ENCODE data around the gene VANGL1. TPM values are rescaled to one million over a fixed set of nuclear protein-coding genes. Genes with fewer than 3 reads are reported as not detected.

Gene VANGL1
- total and polyA plus RNA-seq, 2 of the 13 experiments (the other 11 are each of a cell fraction or from before 2014, with no cell fraction given): 5.3 to 9.4 TPM

DNA sequence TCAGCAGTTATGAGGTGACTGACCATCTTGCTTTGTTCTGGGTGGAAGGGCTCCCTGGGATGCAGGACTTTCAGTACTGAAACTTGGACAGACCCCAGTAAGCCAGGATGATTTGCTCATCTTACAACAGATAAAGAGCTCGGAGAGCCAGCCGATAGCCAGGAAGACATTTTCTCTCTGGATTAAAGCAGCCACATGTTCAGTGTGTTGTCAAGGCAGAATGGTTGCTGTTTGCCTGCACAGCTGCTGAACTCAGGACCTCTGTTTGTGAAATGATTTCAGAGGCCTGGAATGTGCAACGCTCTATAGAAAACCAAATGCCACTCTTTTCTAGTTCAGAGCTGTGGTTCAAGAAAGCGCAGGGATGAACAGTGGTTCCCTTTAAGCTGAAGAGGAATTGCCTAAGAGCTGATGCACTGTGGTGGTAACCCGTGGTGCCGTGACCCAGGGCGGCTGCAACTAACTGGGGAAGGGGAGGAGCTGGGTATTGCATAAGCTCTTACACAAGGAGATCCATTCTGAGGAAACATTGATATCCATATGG lies 86.0 kb downstream of the VANGL1 start (continued):
- TF ChIP-seq, protein P1, sequence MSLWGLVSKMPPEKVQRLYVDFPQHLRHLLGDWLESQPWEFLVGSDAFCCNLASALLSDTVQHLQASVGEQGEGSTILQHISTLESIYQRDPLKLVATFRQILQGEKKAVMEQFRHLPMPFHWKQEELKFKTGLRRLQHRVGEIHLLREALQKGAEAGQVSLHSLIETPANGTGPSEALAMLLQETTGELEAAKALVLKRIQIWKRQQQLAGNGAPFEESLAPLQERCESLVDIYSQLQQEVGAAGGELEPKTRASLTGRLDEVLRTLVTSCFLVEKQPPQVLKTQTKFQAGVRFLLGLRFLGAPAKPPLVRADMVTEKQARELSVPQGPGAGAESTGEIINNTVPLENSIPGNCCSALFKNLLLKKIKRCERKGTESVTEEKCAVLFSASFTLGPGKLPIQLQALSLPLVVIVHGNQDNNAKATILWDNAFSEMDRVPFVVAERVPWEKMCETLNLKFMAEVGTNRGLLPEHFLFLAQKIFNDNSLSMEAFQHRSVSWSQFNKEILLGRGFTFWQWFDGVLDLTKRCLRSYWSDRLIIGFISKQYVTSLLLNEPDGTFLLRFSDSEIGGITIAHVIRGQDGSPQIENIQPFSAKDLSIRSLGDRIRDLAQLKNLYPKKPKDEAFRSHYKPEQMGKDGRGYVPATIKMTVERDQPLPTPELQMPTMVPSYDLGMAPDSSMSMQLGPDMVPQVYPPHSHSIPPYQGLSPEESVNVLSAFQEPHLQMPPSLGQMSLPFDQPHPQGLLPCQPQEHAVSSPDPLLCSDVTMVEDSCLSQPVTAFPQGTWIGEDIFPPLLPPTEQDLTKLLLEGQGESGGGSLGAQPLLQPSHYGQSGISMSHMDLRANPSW (CRISPR knock-in tag; IDR thresholded peaks at IDR 0.05; ENCODE audit: borderline replicate concordance): no peak
- TF ChIP-seq GTF3A (CRISPR knock-in tag; conservative IDR thresholded peaks at IDR 0.05) (no peak), HOXA5 (CRISPR knock-in tag; IDR thresholded peaks at IDR 0.05) (no peak), NCOA2 (CRISPR knock-in tag; IDR thresholded peaks at IDR 0.05) (peak; percentile 56; the same call in 1 of the 2 replicates), SOX13 (IDR thresholded peaks at IDR 0.05) (no peak), SOX13 (CRISPR knock-in tag; conservative IDR thresholded peaks at IDR 0.05 in 1 of 2, IDR thresholded peaks at IDR 0.05 in 1 of 2) (peak in 1 of 2 experiments; percentile 41; a peak in 1 of 4 replicates), SP4 (CRISPR knock-in tag; IDR thresholded peaks at IDR 0.05) (no peak), ISL2 (CRISPR knock-in tag; IDR thresholded peaks at IDR 0.05) (0 out of 2 replicates have a peak, but pooled peaks have one; percentile 13), RARG (CRISPR knock-in tag; IDR thresholded peaks at IDR 0.05; ENCODE audit: low read depth) (no peak), ZSCAN12 (CRISPR knock-in tag; IDR thresholded peaks at IDR 0.05) (no peak), TAF1 (CRISPR knock-in tag; IDR thresholded peaks at IDR 0.05) (no peak), AFF4 (CRISPR knock-in tag; IDR thresholded peaks at IDR 0.05) (no peak), ZNF205 (CRISPR knock-in tag; IDR thresholded peaks at IDR 0.05) (no peak), RFXANK (CRISPR knock-in tag; IDR thresholded peaks at IDR 0.05) (no peak), ARNT (IDR thresholded peaks at IDR 0.05) (no peak), DR1 (CRISPR knock-in tag; IDR thresholded peaks at IDR 0.05) (no peak), ZNF235 (CRISPR knock-in tag; IDR thresholded peaks at IDR 0.05; ENCODE audit: borderline replicate concordance) (no peak)
- TF ChIP-seq, protein P2, sequence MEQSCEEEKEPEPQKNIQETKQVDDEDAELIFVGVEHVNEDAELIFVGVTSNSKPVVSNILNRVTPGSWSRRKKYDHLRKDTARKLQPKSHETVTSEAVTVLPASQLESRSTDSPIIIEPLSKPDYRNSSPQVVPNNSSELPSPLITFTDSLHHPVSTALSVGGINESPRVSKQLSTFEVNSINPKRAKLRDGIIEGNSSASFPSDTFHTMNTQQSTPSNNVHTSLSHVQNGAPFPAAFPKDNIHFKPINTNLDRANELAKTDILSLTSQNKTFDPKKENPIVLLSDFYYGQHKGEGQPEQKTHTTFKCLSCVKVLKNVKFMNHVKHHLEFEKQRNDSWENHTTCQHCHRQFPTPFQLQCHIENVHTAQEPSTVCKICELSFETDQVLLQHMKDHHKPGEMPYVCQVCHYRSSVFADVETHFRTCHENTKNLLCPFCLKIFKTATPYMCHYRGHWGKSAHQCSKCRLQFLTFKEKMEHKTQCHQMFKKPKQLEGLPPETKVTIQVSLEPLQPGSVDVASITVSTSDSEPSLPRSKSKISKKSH (CRISPR knock-in tag; IDR thresholded peaks at IDR 0.05; ENCODE audit: borderline replicate concordance): no peak
- TF ChIP-seq, protein P3, sequence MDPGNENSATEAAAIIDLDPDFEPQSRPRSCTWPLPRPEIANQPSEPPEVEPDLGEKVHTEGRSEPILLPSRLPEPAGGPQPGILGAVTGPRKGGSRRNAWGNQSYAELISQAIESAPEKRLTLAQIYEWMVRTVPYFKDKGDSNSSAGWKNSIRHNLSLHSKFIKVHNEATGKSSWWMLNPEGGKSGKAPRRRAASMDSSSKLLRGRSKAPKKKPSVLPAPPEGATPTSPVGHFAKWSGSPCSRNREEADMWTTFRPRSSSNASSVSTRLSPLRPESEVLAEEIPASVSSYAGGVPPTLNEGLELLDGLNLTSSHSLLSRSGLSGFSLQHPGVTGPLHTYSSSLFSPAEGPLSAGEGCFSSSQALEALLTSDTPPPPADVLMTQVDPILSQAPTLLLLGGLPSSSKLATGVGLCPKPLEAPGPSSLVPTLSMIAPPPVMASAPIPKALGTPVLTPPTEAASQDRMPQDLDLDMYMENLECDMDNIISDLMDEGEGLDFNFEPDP (CRISPR knock-in tag; conservative IDR thresholded peaks at IDR 0.05): no peak
- TF ChIP-seq, protein P4, sequence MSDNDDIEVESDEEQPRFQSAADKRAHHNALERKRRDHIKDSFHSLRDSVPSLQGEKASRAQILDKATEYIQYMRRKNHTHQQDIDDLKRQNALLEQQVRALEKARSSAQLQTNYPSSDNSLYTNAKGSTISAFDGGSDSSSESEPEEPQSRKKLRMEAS (IDR thresholded peaks at IDR 0.05): no peak
- TF ChIP-seq, protein P5, sequence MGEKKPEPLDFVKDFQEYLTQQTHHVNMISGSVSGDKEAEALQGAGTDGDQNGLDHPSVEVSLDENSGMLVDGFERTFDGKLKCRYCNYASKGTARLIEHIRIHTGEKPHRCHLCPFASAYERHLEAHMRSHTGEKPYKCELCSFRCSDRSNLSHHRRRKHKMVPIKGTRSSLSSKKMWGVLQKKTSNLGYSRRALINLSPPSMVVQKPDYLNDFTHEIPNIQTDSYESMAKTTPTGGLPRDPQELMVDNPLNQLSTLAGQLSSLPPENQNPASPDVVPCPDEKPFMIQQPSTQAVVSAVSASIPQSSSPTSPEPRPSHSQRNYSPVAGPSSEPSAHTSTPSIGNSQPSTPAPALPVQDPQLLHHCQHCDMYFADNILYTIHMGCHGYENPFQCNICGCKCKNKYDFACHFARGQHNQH (CRISPR knock-in tag; IDR thresholded peaks at IDR 0.05): 0 out of 2 replicates have a peak, but pooled peaks have one; percentile 28
